Astrocyte (in vitro differentiated cells and primary cell): ENCODE results near the gene PRKCB.

Experiments
- CTCF ChIP-seq: IDR thresholded peaks from 2 replicates; pipeline ENCODE4 v1.5.1; 2011; ENCODE audit warnings: low read depth, mild to moderate bottlenecking, inconsistent platforms, low read length, moderate library complexity; ENCODE audit not compliant: insufficient read depth
- EZH2 ChIP-seq: IDR thresholded peaks from 2 replicates; pipeline ENCODE4 v1.6.1; 2012; ENCODE audit warnings: mild to moderate bottlenecking, low read length, inconsistent platforms; ENCODE audit not compliant: insufficient read depth

- TF ChIP-seq CTCF (no peak), EZH2 (no peak)
These were observed 85.1 kb downstream of the PRKCB start for GRCh38 chr16:23920899-23921298.
